OCI-LY1 (cell line): Measurements from ENCODE around the gene EXD3.

Experiments
- H2AFZ ChIP-seq: fragments of 200-600 bp; sonication (generic), shearing (Covaris generic); 2 replicates; pipeline ENCODE4 v1.6.0; 2014; ENCODE audit warnings: antibody characterized with exemption, mild to moderate bottlenecking, low read length
- H3F3A ChIP-seq: fragments of 200-600 bp; sonication (generic), shearing (Covaris generic); 2 replicates; pipeline ENCODE4 v1.6.0; 2014; ENCODE audit warnings: mild to moderate bottlenecking, antibody characterized with exemption, low read length, moderate library complexity; ENCODE audit not compliant: insufficient read depth
- H3K27ac ChIP-seq: fragments of 200-600 bp; sonication (generic); 2 replicates; pipeline ENCODE4 v1.5.1; 2014; ENCODE audit warnings: low read length, mixed run types, mild to moderate bottlenecking, low read depth; ENCODE audit not compliant: poor library complexity, severe bottlenecking
- H3K27me3 ChIP-seq: fragments of 200-600 bp; sonication (generic); 2 replicates; pipeline ENCODE4 v1.6.0; 2014; ENCODE audit warnings: antibody characterized with exemption, mild to moderate bottlenecking, low read length, moderate library complexity; ENCODE audit not compliant: insufficient read depth
- H3K36me3 ChIP-seq: fragments of 200-600 bp; sonication (generic); 2 replicates; pipeline ENCODE4 v1.6.1; 2014; ENCODE audit warnings: mild to moderate bottlenecking, antibody characterized with exemption, low read length, moderate library complexity, mixed read lengths; ENCODE audit not compliant: insufficient read depth
- H3K4me1 ChIP-seq: fragments of 200-600 bp; sonication (generic); 2 replicates; pipeline ENCODE4 v1.5.1; 2014; ENCODE audit warnings: mild to moderate bottlenecking, low read length, moderate library complexity; ENCODE audit not compliant: insufficient read depth, severe bottlenecking
- H3K4me2 ChIP-seq: fragments of 200-600 bp; sonication (generic), shearing (Covaris generic); 2 replicates; pipeline ENCODE4 v1.6.1; 2014; ENCODE audit warnings: low read length
- H3K4me3 ChIP-seq: fragments of 200-600 bp; sonication (generic); 2 replicates; pipeline ENCODE4 v1.5.1; 2014; ENCODE audit warnings: low read length, low read depth, mild to moderate bottlenecking, mixed read lengths; ENCODE audit not compliant: poor library complexity, severe bottlenecking
- H3K79me2 ChIP-seq: fragments of 200-600 bp; shearing (Covaris generic); 2 replicates; pipeline ENCODE4 v1.6.1; 2016; ENCODE audit warnings: mixed run types, low read length, mixed read lengths; ENCODE audit not compliant: insufficient read depth
- H3K9ac ChIP-seq: fragments of 200-600 bp; sonication (generic), shearing (Covaris generic); 2 replicates; pipeline ENCODE4 v1.6.1; 2014; ENCODE audit warnings: mild to moderate bottlenecking, low read length, mixed read lengths
- H3K9me2 ChIP-seq: fragments of 200-600 bp; sonication (generic), shearing (Covaris generic); 2 replicates; pipeline ENCODE4 v1.6.1; 2014; ENCODE audit warnings: low read depth, mild to moderate bottlenecking, low read length, mixed read lengths
- H3K9me3 ChIP-seq: fragments of 200-600 bp; shearing (Covaris generic); 2 replicates; pipeline ENCODE4 v1.6.1; 2014; ENCODE audit warnings: low read length, mixed read lengths
- H4K20me1 ChIP-seq: fragments of 200-600 bp; sonication (generic), shearing (Covaris generic); 2 replicates; pipeline ENCODE4 v1.6.0; 2016; ENCODE audit warnings: mild to moderate bottlenecking, low read length; ENCODE audit not compliant: insufficient read depth
- EZH2 ChIP-seq: fragments of 200-600 bp; sonication (generic), shearing (Covaris generic); IDR thresholded peaks from 2 replicates; pipeline ENCODE4 v1.8.0; 2017; ENCODE audit warnings: borderline replicate concordance, mixed run types, mild to moderate bottlenecking, antibody characterized with exemption, low read length, moderate library complexity, mixed read lengths
- TF ChIP-seq, protein P1 (sequence below): fragments of 200-600 bp; sonication (generic), shearing (Covaris generic); IDR thresholded peaks from 2 replicates; pipeline ENCODE4 v1.5.1; 2017; ENCODE audit warnings: mild to moderate bottlenecking, antibody characterized with exemption, low read length, moderate library complexity, mixed read lengths

EXD3 gene

GRCh38 chr9:137352511-137353222 lies 70.3 kb downstream of the EXD3 start:
- Histone ChIP-seq H4K20me1 (no peaks in the 10 kb centered on the region), H3F3A (no peaks in the 10 kb centered on the region), H3K4me1 (no peaks in the 10 kb centered on the region), H2AFZ (no peak overlapping the region), H3K36me3 (no peaks in the 10 kb centered on the region), H3K79me2 (no peaks in the 10 kb centered on the region), H3K9me3 (peaks cover 7% of the 10 kb centered on the region; the same call in 1 of the 2 replicates), H3K4me3 (no peak overlapping the region), H3K27ac (no peak overlapping the region), H3K9ac (no peak overlapping the region), H3K27me3 (no peaks in the 10 kb centered on the region), H3K9me2 (no peaks in the 10 kb centered on the region), H3K4me2 (no peak overlapping the region)
- TF ChIP-seq, protein P1, sequence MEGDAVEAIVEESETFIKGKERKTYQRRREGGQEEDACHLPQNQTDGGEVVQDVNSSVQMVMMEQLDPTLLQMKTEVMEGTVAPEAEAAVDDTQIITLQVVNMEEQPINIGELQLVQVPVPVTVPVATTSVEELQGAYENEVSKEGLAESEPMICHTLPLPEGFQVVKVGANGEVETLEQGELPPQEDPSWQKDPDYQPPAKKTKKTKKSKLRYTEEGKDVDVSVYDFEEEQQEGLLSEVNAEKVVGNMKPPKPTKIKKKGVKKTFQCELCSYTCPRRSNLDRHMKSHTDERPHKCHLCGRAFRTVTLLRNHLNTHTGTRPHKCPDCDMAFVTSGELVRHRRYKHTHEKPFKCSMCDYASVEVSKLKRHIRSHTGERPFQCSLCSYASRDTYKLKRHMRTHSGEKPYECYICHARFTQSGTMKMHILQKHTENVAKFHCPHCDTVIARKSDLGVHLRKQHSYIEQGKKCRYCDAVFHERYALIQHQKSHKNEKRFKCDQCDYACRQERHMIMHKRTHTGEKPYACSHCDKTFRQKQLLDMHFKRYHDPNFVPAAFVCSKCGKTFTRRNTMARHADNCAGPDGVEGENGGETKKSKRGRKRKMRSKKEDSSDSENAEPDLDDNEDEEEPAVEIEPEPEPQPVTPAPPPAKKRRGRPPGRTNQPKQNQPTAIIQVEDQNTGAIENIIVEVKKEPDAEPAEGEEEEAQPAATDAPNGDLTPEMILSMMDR = no peak
- no peak for TF ChIP-seq EZH2

GRCh38 chr9:137351781-137352501 lies 71.0 kb downstream of the EXD3 start:
- TF ChIP-seq, protein P1 = no peak
- TF ChIP-seq EZH2 = no peak
- no peaks in the 10 kb centered on the region for H3K79me2 ChIP-seq
- H3K27ac ChIP-seq = no peak overlapping the region
- H3K4me3 ChIP-seq = no peak overlapping the region
- no peaks in the 10 kb centered on the region for H3K9me2 ChIP-seq
- no peaks in the 10 kb centered on the region for H3K27me3 ChIP-seq
- H3K4me2 ChIP-seq = no peak overlapping the region
- H3K4me1 ChIP-seq = no peaks in the 10 kb centered on the region
- H3K36me3 ChIP-seq = no peaks in the 10 kb centered on the region
- H3K9me3 ChIP-seq = peaks cover 6% of the 10 kb centered on the region; the same call in 1 of the 2 replicates
- H2AFZ ChIP-seq = no peak overlapping the region
- no peaks in the 10 kb centered on the region for H4K20me1 ChIP-seq
- H3K9ac ChIP-seq = no peak overlapping the region
- no peaks in the 10 kb centered on the region for H3F3A ChIP-seq

GRCh38 chr9:137350696-137351584 lies 72.0 kb downstream of the EXD3 start:
- H4K20me1 ChIP-seq = no peaks in the 10 kb centered on the region
- TF ChIP-seq, protein P1 = no peak
- no peak for TF ChIP-seq EZH2
- H3K36me3 ChIP-seq = no peaks in the 10 kb centered on the region
- H3K4me2 ChIP-seq = no peak overlapping the region
- no peaks in the 10 kb centered on the region for H3K9me2 ChIP-seq
- H3K27ac ChIP-seq = no peak overlapping the region
- H3K79me2 ChIP-seq = no peaks in the 10 kb centered on the region
- H2AFZ ChIP-seq = no peak overlapping the region
- H3F3A ChIP-seq = no peaks in the 10 kb centered on the region
- no peaks in the 10 kb centered on the region for H3K27me3 ChIP-seq
- H3K4me3 ChIP-seq = no peak overlapping the region
- H3K4me1 ChIP-seq = no peaks in the 10 kb centered on the region
- no peak overlapping the region for H3K9ac ChIP-seq
- H3K9me3 ChIP-seq = peaks cover 10% of the 10 kb centered on the region; the same call in 1 of the 2 replicates
